Caco-2 (cell line): Measurements from ENCODE around the gene CCDC102B. TPM values are rescaled to one million over a fixed set of nuclear protein-coding genes. Genes with fewer than 3 reads are reported as not detected.

Experiments used
- BruUV-seq: library from RNA; stranded (reverse); fragments of 400-500 nt; replicated peaks from 2 replicates; lab custom pipeline; 2021; lab: Mats Ljungman, UMichigan
- CTCF ChIA-PET: fragments of 300-600 bp; sonication (Branson Sonifier 250); formaldehyde crosslinking; loops from one replicate; lab custom pipeline; 2022; ENCODE audit warnings: antibody characterized with exemption; lab: Charles Lee
- POLR2A ChIA-PET: fragments of 300-600 bp; sonication (Branson Sonifier 250); formaldehyde crosslinking; loops from one replicate; lab custom pipeline; 2022; ENCODE audit warnings: antibody characterized with exemption; lab: Charles Lee
- DNase-seq, 2 experiments: peaks; one replicate each; pipeline versions ENCODE4 v3.0.0 to v3.0.0-alpha.2; 2020 to 2022
- H3K27me3 ChIP-seq: replicated peaks from 2 replicates; pipeline ENCODE4 v1.6.0; 2011; ENCODE audit warnings: low read length; ENCODE audit not compliant: control insufficient read depth, insufficient read depth
- H3K36me3 ChIP-seq: 2 replicates; pipeline ENCODE4 v1.5.1; 2011; ENCODE audit warnings: low read length; ENCODE audit not compliant: control insufficient read depth, insufficient read depth
- H3K4me1 ChIP-seq: fragments of 250-450 bp; sonication (Bioruptor Pico); 2 replicates; pipeline ENCODE4 v1.5.1; 2020; ENCODE audit warnings: mild to moderate bottlenecking
- H3K4me3 ChIP-seq: 2 replicates; pipeline ENCODE4 v1.5.1; 2011; ENCODE audit warnings: low read depth, mild to moderate bottlenecking, control low read depth, low read length
- H3K9me3 ChIP-seq: fragments of 250-450 bp; sonication (Bioruptor Pico); 2 replicates; pipeline ENCODE4 v1.5.1; 2020; ENCODE audit warnings: mild to moderate bottlenecking, moderate library complexity
- H3K27ac Mint-ChIP-seq: one replicate; pipeline ENCODE4 v1.8.0; 2022; ENCODE audit warnings: mixed read lengths; ENCODE audit not compliant: unreplicated experiment
- H3K27me3 Mint-ChIP-seq: one replicate; pipeline ENCODE4 v1.8.0; 2022; ENCODE audit warnings: mixed read lengths; ENCODE audit not compliant: insufficient read depth, unreplicated experiment
- H3K36me3 Mint-ChIP-seq: one replicate; pipeline ENCODE4 v1.8.0; 2022; ENCODE audit warnings: mild to moderate bottlenecking, mixed read lengths; ENCODE audit not compliant: insufficient read depth, unreplicated experiment
- H3K4me1 Mint-ChIP-seq: one replicate; pipeline ENCODE4 v1.8.0; 2022; ENCODE audit warnings: low read depth, mixed read lengths; ENCODE audit not compliant: unreplicated experiment
- H3K4me3 Mint-ChIP-seq: one replicate; pipeline ENCODE4 v1.8.0; 2022; ENCODE audit warnings: mild to moderate bottlenecking, moderate library complexity, mixed read lengths; ENCODE audit not compliant: unreplicated experiment
- H3K9me3 Mint-ChIP-seq: one replicate; pipeline ENCODE4 v1.8.0; 2022; ENCODE audit warnings: mixed read lengths; ENCODE audit not compliant: unreplicated experiment
- CTCF ChIP-seq, 2 experiments: fragments of 200-600 bp in 1 of 2; IDR thresholded peaks; 1 replicate in 1 of 2; 2 replicates in 1 of 2; pipeline versions ENCODE4 v1.5.1 to v1.8.0; 2011 to 2022; ENCODE audit warnings: antibody characterized with exemption in 1 of 2, control low read depth in 1 of 2, inconsistent platforms in 1 of 2, low read depth in 1 of 2, low read length in 1 of 2, mild to moderate bottlenecking in 1 of 2, moderate library complexity in 1 of 2; ENCODE audit not compliant: insufficient read depth in 1 of 2, severe bottlenecking in 1 of 2, unreplicated experiment in 1 of 2
- intact Hi-C: fragments of 100-400 bp; cut with micrococcal nuclease; formaldehyde crosslinking; loops from one replicate; pipeline ENCODE4 v1.10.0; 2022; ENCODE audit not compliant: unreplicated experiment
- total RNA-seq: library from RNA; stranded (reverse); gene quantifications from 2 replicates; pipeline ENCODE4 v1.2.3, GENCODE V29; 2022

CCDC102B gene
- total RNA-seq, 1 experiment from 2014 or later, result 1.1 TPM

- no peak overlapping the region for H3K4me3 ChIP-seq
- no peaks in the 10 kb centered on the region for H3K36me3 ChIP-seq
- H3K9me3 Mint-ChIP-seq, result no peaks in the 10 kb centered on the region
- TF ChIP-seq CTCF (IDR thresholded peaks at IDR 0.05; ENCODE audit: insufficient read depth in 1 of 2, low read depth in 1 of 2, low read length in 1 of 2, severe bottlenecking in 1 of 2, unreplicated experiment in 1 of 2), result no peak
- ChIA-PET CTCF (no interaction called here), POLR2A (no interaction called here)
- H3K9me3 ChIP-seq, result no peaks in the 10 kb centered on the region
- no peaks in the 10 kb centered on the region for H3K27me3 ChIP-seq
- H3K27ac Mint-ChIP-seq, result no peak overlapping the region
- H3K36me3 Mint-ChIP-seq, result no peaks in the 10 kb centered on the region
- DNase-seq, result no peak
- peaks cover 2% of the 10 kb centered on the region for H3K27me3 Mint-ChIP-seq
- H3K4me1 Mint-ChIP-seq, result no peaks in the 10 kb centered on the region
- H3K4me3 Mint-ChIP-seq, result no peak overlapping the region
- no TSS peak for BruUV-seq
- intact Hi-C loops, result no loop called here
- H3K4me1 ChIP-seq, result no peaks in the 10 kb centered on the region
These were observed 288.1 kb downstream of the CCDC102B start for GRCh38 chr18:69085951-69086350.

GRCh38 chr18:69088973-69089372, 291.1 kb downstream of the CCDC102B start:
- no peaks in the 10 kb centered on the region for H3K9me3 ChIP-seq
- H3K4me3 ChIP-seq, result no peak overlapping the region
- H3K4me1 ChIP-seq, result no peaks in the 10 kb centered on the region
- intact Hi-C loops, result no loop called here
- H3K27me3 ChIP-seq, result no peaks in the 10 kb centered on the region
- no peak for DNase-seq
- no peaks in the 10 kb centered on the region for H3K36me3 ChIP-seq
- Mint-ChIP-seq H3K9me3 (no peaks in the 10 kb centered on the region), H3K4me3 (no peak overlapping the region), H3K27me3 (no peaks in the 10 kb centered on the region), H3K36me3 (no peaks in the 10 kb centered on the region), H3K27ac (no peak overlapping the region), H3K4me1 (no peaks in the 10 kb centered on the region)
- ChIA-PET CTCF (no interaction called here), POLR2A (no interaction called here)
- BruUV-seq, result no TSS peak
- TF ChIP-seq CTCF (IDR thresholded peaks at IDR 0.05; ENCODE audit: insufficient read depth in 1 of 2, low read depth in 1 of 2, low read length in 1 of 2, severe bottlenecking in 1 of 2, unreplicated experiment in 1 of 2), result no peak

GRCh38 chr18:69097349-69097748, 299.5 kb downstream of the CCDC102B start:
- H3K9me3 ChIP-seq, result no peaks in the 10 kb centered on the region
- Mint-ChIP-seq H3K36me3 (no peaks in the 10 kb centered on the region), H3K9me3 (no peaks in the 10 kb centered on the region), H3K4me1 (no peaks in the 10 kb centered on the region), H3K4me3 (no peak overlapping the region), H3K27me3 (no peaks in the 10 kb centered on the region), H3K27ac (no peak overlapping the region)
- ChIA-PET POLR2A (no interaction called here), CTCF (no interaction called here)
- intact Hi-C loops, result no loop called here
- no peak overlapping the region for H3K4me3 ChIP-seq
- no peak for TF ChIP-seq CTCF (IDR thresholded peaks at IDR 0.05; ENCODE audit: insufficient read depth in 1 of 2, low read depth in 1 of 2, low read length in 1 of 2, severe bottlenecking in 1 of 2, unreplicated experiment in 1 of 2)
- no peaks in the 10 kb centered on the region for H3K27me3 ChIP-seq
- DNase-seq, result no peak
- H3K36me3 ChIP-seq, result no peaks in the 10 kb centered on the region
- H3K4me1 ChIP-seq, result no peaks in the 10 kb centered on the region
- BruUV-seq, result no TSS peak
